ENCODE results near the gene MTR. TPM values are rescaled to one million over a fixed set of nuclear protein-coding genes. Genes with fewer than 3 reads are reported as not detected.

The MTR gene
- total and polyA plus RNA-seq, 11 donors = 11.8 to 84.2 (median 47.4) TPM

- WGBS, 4 donors = 71 to 88% (median 81%) methylated on average over 5 of the region's 5 CpGs
- Histone ChIP-seq H3K27ac (peak overlapping the region in 1 of 12 donors; percentile 4), H3K36me3 (peaks cover 0 to 93% (median 49%) of the 10 kb centered on the region in 9 donors), H3K27me3 (no peaks in the 10 kb centered on the region), H3K4me1 (peaks cover 0 to 25% (median 0%) of the 10 kb centered on the region in 12 donors), H3K9me3 (no peaks in the 10 kb centered on the region), H3K4me3 (no peak overlapping the region)
- intact Hi-C loops (cut with DNase I) = loop anchor here in 2 of 10 donors (5.0 to 10.0 kb wide), 2 partner anchors 103 to 626 kb away; no protein-coding TSS in a partner anchor
- no peak for DNase-seq
- no peak for TF ChIP-seq POLR2A (IDR thresholded peaks at IDR 0.05)
- TF ChIP-seq CTCF (IDR thresholded peaks at IDR 0.05) = no peak
- peak in 1 of 4 donors; percentile 25 for ATAC-seq
These were observed 33.5 kb upstream of the MTR start for GRCh38 chr1:236761397-236762132.

- Histone ChIP-seq H3K4me1 (peaks cover 0 to 25% (median 0%) of the 10 kb centered on the region in 12 donors), H3K36me3 (peaks cover 0 to 89% (median 46%) of the 10 kb centered on the region in 9 donors), H3K4me3 (no peak overlapping the region), H3K27me3 (no peaks in the 10 kb centered on the region), H3K9me3 (no peaks in the 10 kb centered on the region), H3K27ac (no peak overlapping the region)
- peak in 1 of 4 donors; percentile 44 for ATAC-seq
- DNase-seq = no peak
- TF ChIP-seq CTCF (IDR thresholded peaks at IDR 0.05) = no peak
- TF ChIP-seq POLR2A (IDR thresholded peaks at IDR 0.05) = no peak
- intact Hi-C loops (cut with DNase I) = loop anchor here in 2 of 10 donors (5.0 to 10.0 kb wide), 2 partner anchors 102 to 625 kb away; no protein-coding TSS in a partner anchor
- WGBS, 4 donors = 65 to 76% (median 72%) methylated on average over 15 of the region's 15 CpGs
These were observed 32.7 kb upstream of the MTR start for GRCh38 chr1:236762410-236762809.

GRCh38 chr1:236765831-236766230, 29.3 kb upstream of the MTR start:
- intact Hi-C loops (cut with DNase I) = loop anchor here in 1 of 10 donors (10.0 kb wide), 1 partner anchor 99 kb away; no protein-coding TSS in a partner anchor
- Histone ChIP-seq H3K4me1 (peaks cover 0 to 8% (median 0%) of the 10 kb centered on the region in 12 donors), H3K9me3 (no peaks in the 10 kb centered on the region), H3K27ac (no peak overlapping the region), H3K36me3 (peaks cover 0 to 55% (median 30%) of the 10 kb centered on the region in 9 donors), H3K4me3 (no peak overlapping the region), H3K27me3 (no peaks in the 10 kb centered on the region)
- DNase-seq (no peak), ATAC-seq (no peak)
- 74 to 84% (median 81%) methylated on average over 6 of the region's 6 CpGs for WGBS, 4 donors
- no peak for TF ChIP-seq POLR2A (IDR thresholded peaks at IDR 0.05)

- Histone ChIP-seq H3K9me3 (no peaks in the 10 kb centered on the region), H3K27me3 (no peaks in the 10 kb centered on the region), H3K4me3 (no peak overlapping the region), H3K27ac (no peak overlapping the region), H3K4me1 (peaks cover 0 to under 1% (median 0%) of the 10 kb centered on the region in 12 donors), H3K36me3 (peaks cover 0 to 48% (median 26%) of the 10 kb centered on the region in 9 donors)
- intact Hi-C loops (cut with DNase I) = loop anchor here in 1 of 10 donors (10.0 kb wide), 1 partner anchor 98 kb away; no protein-coding TSS in a partner anchor
- 72 to 80% (median 78%) methylated on average over 3 of the region's 3 CpGs for WGBS, 4 donors
- DNase-seq = no peak
- no peak for TF ChIP-seq POLR2A (IDR thresholded peaks at IDR 0.05)
- no peak for TF ChIP-seq CTCF (IDR thresholded peaks at IDR 0.05)
- no peak for ATAC-seq
These were observed 28.6 kb upstream of the MTR start for GRCh38 chr1:236766506-236766905.

All from heart left ventricle (tissue), 16 donors.